HG03039 (cell line): ENCODE results near the gene NPFFR1.

ENCODE experiments used
- ATAC-seq: cut with Tn5 transposase; IDR thresholded peaks from one replicate; pipeline ENCODE4 v1.9.1; 2021; ENCODE audit warnings: mild to moderate bottlenecking, moderate library complexity; ENCODE audit not compliant: unreplicated experiment

Gene NPFFR1

GRCh38 chr10:70315815-70316214, 32.0 kb upstream of the NPFFR1 start:
- no peak for ATAC-seq

GRCh38 chr10:70315276-70315675, 31.5 kb upstream of the NPFFR1 start:
- ATAC-seq, result no peak

- no peak for ATAC-seq
Observed at GRCh38 chr10:70312972-70313371, 29.2 kb upstream of the NPFFR1 start.

- ATAC-seq, result no peak
Observed at GRCh38 chr10:70312249-70312648, 28.4 kb upstream of the NPFFR1 start.

- ATAC-seq, result no peak
Observed at GRCh38 chr10:70311698-70312097, 27.9 kb upstream of the NPFFR1 start.

- no peak for ATAC-seq
Observed at GRCh38 chr10:70309661-70310060, 25.9 kb upstream of the NPFFR1 start.

GRCh38 chr10:70308121-70309060, 24.6 kb upstream of the NPFFR1 start:
- ATAC-seq, result no peak

GRCh38 chr10:70306886-70307520, 23.2 kb upstream of the NPFFR1 start:
- ATAC-seq, result no peak

GRCh38 chr10:70306181-70306705, 22.4 kb upstream of the NPFFR1 start:
- no peak for ATAC-seq

GRCh38 chr10:70303730-70304129, 19.9 kb upstream of the NPFFR1 start:
- no peak for ATAC-seq

GRCh38 chr10:70302292-70302691, 18.5 kb upstream of the NPFFR1 start:
- ATAC-seq, result no peak

GRCh38 chr10:70300908-70301597, 17.2 kb upstream of the NPFFR1 start:
- ATAC-seq, result no peak

GRCh38 chr10:70300461-70300860, 16.7 kb upstream of the NPFFR1 start:
- no peak for ATAC-seq

- no peak for ATAC-seq
Observed at GRCh38 chr10:70299876-70300275, 16.1 kb upstream of the NPFFR1 start.

GRCh38 chr10:70298393-70298792, 14.6 kb upstream of the NPFFR1 start:
- ATAC-seq, result no peak

GRCh38 chr10:70297224-70297623, 13.4 kb upstream of the NPFFR1 start:
- ATAC-seq, result no peak

- no peak for ATAC-seq
Observed at GRCh38 chr10:70296406-70296899, 12.6 kb upstream of the NPFFR1 start.

- ATAC-seq, result no peak
Observed at GRCh38 chr10:70295926-70296325, 12.1 kb upstream of the NPFFR1 start.

- ATAC-seq, result no peak
Observed at GRCh38 chr10:70295321-70295720, 11.5 kb upstream of the NPFFR1 start.

- ATAC-seq, result no peak
Observed at GRCh38 chr10:70293169-70293843, 9.5 kb upstream of the NPFFR1 start.

- ATAC-seq, result no peak
Observed at GRCh38 chr10:70292004-70292403, 8.2 kb upstream of the NPFFR1 start.
